Measurements from ENCODE around the gene SMG6.
"Not testable (repeated sequence)": the region's sequence is repeated elsewhere in the genome, so short reads cannot be mapped to it uniquely, and the experiment has no call there.

SMG6 gene

GRCh38 chr17:2211661-2212399 is 91.8 kb downstream of the SMG6 start:
- H3K9me3 ChIP-seq (ENCODE audit: low read length): no peaks in the 10 kb centered on the region
- no peak overlapping the region for H2AFZ ChIP-seq (ENCODE audit: low read depth, low read length)
- H3K27me3 ChIP-seq (ENCODE audit: insufficient read depth, low read length): no peaks in the 10 kb centered on the region
- no peak overlapping the region for H3K4me3 ChIP-seq (ENCODE audit: low read length)
- H3K36me3 ChIP-seq (ENCODE audit: insufficient read depth, low read length): peaks cover 9% of the 10 kb centered on the region
- H3K4me1 ChIP-seq (ENCODE audit: insufficient read depth, low read length): peaks cover 25% of the 10 kb centered on the region

GRCh38 chr17:2210726-2211125 is 92.9 kb downstream of the SMG6 start:
- Histone ChIP-seq H3K36me3 (ENCODE audit: insufficient read depth, low read length) (peaks cover 11% of the 10 kb centered on the region), H3K4me3 (ENCODE audit: low read length) (no peak overlapping the region), H3K9me3 (ENCODE audit: low read length) (no peaks in the 10 kb centered on the region), H3K4me1 (ENCODE audit: insufficient read depth, low read length) (peaks cover 21% of the 10 kb centered on the region), H3K27me3 (ENCODE audit: insufficient read depth, low read length) (no peaks in the 10 kb centered on the region), H2AFZ (ENCODE audit: low read depth, low read length) (no peak overlapping the region)

- H3K36me3 ChIP-seq (ENCODE audit: insufficient read depth, low read length): peaks cover 21% of the 10 kb centered on the region
- H2AFZ ChIP-seq (ENCODE audit: low read depth, low read length): no peak overlapping the region
- H3K27me3 ChIP-seq (ENCODE audit: insufficient read depth, low read length): no peaks in the 10 kb centered on the region
- no peaks in the 10 kb centered on the region for H3K4me1 ChIP-seq (ENCODE audit: insufficient read depth, low read length)
- H3K9me3 ChIP-seq (ENCODE audit: low read length): no peaks in the 10 kb centered on the region
- no peak overlapping the region for H3K4me3 ChIP-seq (ENCODE audit: low read length)
Observed at GRCh38 chr17:2207815-2208515, 95.6 kb downstream of the SMG6 start.

GRCh38 chr17:2204393-2204792 is 99.2 kb downstream of the SMG6 start:
- Histone ChIP-seq H3K27me3 (ENCODE audit: insufficient read depth, low read length) (no peaks in the 10 kb centered on the region), H3K4me3 (ENCODE audit: low read length) (no peak overlapping the region), H2AFZ (ENCODE audit: low read depth, low read length) (no peak overlapping the region), H3K9me3 (ENCODE audit: low read length) (no peaks in the 10 kb centered on the region), H3K36me3 (ENCODE audit: insufficient read depth, low read length) (peaks cover 29% of the 10 kb centered on the region), H3K4me1 (ENCODE audit: insufficient read depth, low read length) (no peaks in the 10 kb centered on the region)

GRCh38 chr17:2203818-2204217 is 99.8 kb downstream of the SMG6 start:
- no peaks in the 10 kb centered on the region for H3K9me3 ChIP-seq (ENCODE audit: low read length)
- peaks cover 27% of the 10 kb centered on the region for H3K36me3 ChIP-seq (ENCODE audit: insufficient read depth, low read length)
- no peak overlapping the region for H3K4me3 ChIP-seq (ENCODE audit: low read length)

GRCh38 chr17:2202996-2203575 is 100.5 kb downstream of the SMG6 start:
- no peaks in the 10 kb centered on the region for H3K9me3 ChIP-seq (ENCODE audit: low read length)
- no peaks in the 10 kb centered on the region for H3K27me3 ChIP-seq (ENCODE audit: insufficient read depth, low read length)
- H3K4me1 ChIP-seq (ENCODE audit: insufficient read depth, low read length): no peaks in the 10 kb centered on the region
- no peak overlapping the region for H3K4me3 ChIP-seq (ENCODE audit: low read length)
- peaks cover 20% of the 10 kb centered on the region for H3K36me3 ChIP-seq (ENCODE audit: insufficient read depth, low read length)
- H2AFZ ChIP-seq (ENCODE audit: low read depth, low read length): no peak overlapping the region

More at GRCh38 chr17:2203818-2204217, 99.8 kb downstream of the SMG6 start:
- H3K27me3 ChIP-seq (ENCODE audit: insufficient read depth, low read length): no peaks in the 10 kb centered on the region
- H2AFZ ChIP-seq (ENCODE audit: low read depth, low read length): no peak overlapping the region
- H3K4me1 ChIP-seq (ENCODE audit: insufficient read depth, low read length): no peaks in the 10 kb centered on the region

GRCh38 chr17:2202302-2202995 is 101.1 kb downstream of the SMG6 start:
- no peaks in the 10 kb centered on the region for H3K4me1 ChIP-seq (ENCODE audit: insufficient read depth, low read length)
- H3K27me3 ChIP-seq (ENCODE audit: insufficient read depth, low read length): no peaks in the 10 kb centered on the region
- no peaks in the 10 kb centered on the region for H3K9me3 ChIP-seq (ENCODE audit: low read length)
- H3K36me3 ChIP-seq (ENCODE audit: insufficient read depth, low read length): peaks cover 19% of the 10 kb centered on the region
- H3K4me3 ChIP-seq (ENCODE audit: low read length): no peak overlapping the region
- H2AFZ ChIP-seq (ENCODE audit: low read depth, low read length): no peak overlapping the region

- H3K9me3 ChIP-seq (ENCODE audit: low read length); H3K4me3 ChIP-seq (ENCODE audit: low read length); H3K4me1 ChIP-seq (ENCODE audit: insufficient read depth, low read length); H3K27me3 ChIP-seq (ENCODE audit: insufficient read depth, low read length); H2AFZ ChIP-seq (ENCODE audit: low read depth, low read length): not testable (repeated sequence)
- peaks cover 13% of the 10 kb centered on the region for H3K36me3 ChIP-seq (ENCODE audit: insufficient read depth, low read length)
Observed at GRCh38 chr17:2199386-2199785, 104.2 kb downstream of the SMG6 start.

GRCh38 chr17:2198927-2199326 is 104.7 kb downstream of the SMG6 start:
- Histone ChIP-seq H3K27me3 (ENCODE audit: insufficient read depth, low read length) (no peaks in the 10 kb centered on the region), H2AFZ (ENCODE audit: low read depth, low read length) (no peak overlapping the region), H3K36me3 (ENCODE audit: insufficient read depth, low read length) (peaks cover 17% of the 10 kb centered on the region), H3K9me3 (ENCODE audit: low read length) (no peaks in the 10 kb centered on the region), H3K4me3 (ENCODE audit: low read length) (no peak overlapping the region), H3K4me1 (ENCODE audit: insufficient read depth, low read length) (peaks cover 4% of the 10 kb centered on the region)

- Histone ChIP-seq H3K36me3 (ENCODE audit: insufficient read depth, low read length) (peaks cover 20% of the 10 kb centered on the region), H3K4me3 (ENCODE audit: low read length) (no peak overlapping the region), H3K4me1 (ENCODE audit: insufficient read depth, low read length) (peaks cover 4% of the 10 kb centered on the region), H2AFZ (ENCODE audit: low read depth, low read length) (no peak overlapping the region), H3K27me3 (ENCODE audit: insufficient read depth, low read length) (no peaks in the 10 kb centered on the region), H3K9me3 (ENCODE audit: low read length) (no peaks in the 10 kb centered on the region)
Observed at GRCh38 chr17:2197271-2197670, 106.3 kb downstream of the SMG6 start.

GRCh38 chr17:2195729-2196128 is 107.9 kb downstream of the SMG6 start:
- Histone ChIP-seq H3K4me3 (ENCODE audit: low read length) (no peak overlapping the region), H3K27me3 (ENCODE audit: insufficient read depth, low read length) (no peaks in the 10 kb centered on the region), H3K9me3 (ENCODE audit: low read length) (no peaks in the 10 kb centered on the region), H3K36me3 (ENCODE audit: insufficient read depth, low read length) (peaks cover 34% of the 10 kb centered on the region), H2AFZ (ENCODE audit: low read depth, low read length) (no peak overlapping the region), H3K4me1 (ENCODE audit: insufficient read depth, low read length) (peaks cover 4% of the 10 kb centered on the region)

GRCh38 chr17:2194889-2195335 is 108.7 kb downstream of the SMG6 start:
- Histone ChIP-seq H3K36me3 (ENCODE audit: insufficient read depth, low read length) (peaks cover 37% of the 10 kb centered on the region), H3K9me3 (ENCODE audit: low read length) (no peaks in the 10 kb centered on the region), H3K4me3 (ENCODE audit: low read length) (no peak overlapping the region), H3K27me3 (ENCODE audit: insufficient read depth, low read length) (no peaks in the 10 kb centered on the region), H3K4me1 (ENCODE audit: insufficient read depth, low read length) (peaks cover 4% of the 10 kb centered on the region), H2AFZ (ENCODE audit: low read depth, low read length) (no peak overlapping the region)
